ENCODE results near the gene CDH4. TPM values are rescaled to one million over a fixed set of nuclear protein-coding genes. Genes with fewer than 3 reads are reported as not detected.

CDH4 gene
- total RNA-seq, 1 donor from 2014 or later: not detected

DNA sequence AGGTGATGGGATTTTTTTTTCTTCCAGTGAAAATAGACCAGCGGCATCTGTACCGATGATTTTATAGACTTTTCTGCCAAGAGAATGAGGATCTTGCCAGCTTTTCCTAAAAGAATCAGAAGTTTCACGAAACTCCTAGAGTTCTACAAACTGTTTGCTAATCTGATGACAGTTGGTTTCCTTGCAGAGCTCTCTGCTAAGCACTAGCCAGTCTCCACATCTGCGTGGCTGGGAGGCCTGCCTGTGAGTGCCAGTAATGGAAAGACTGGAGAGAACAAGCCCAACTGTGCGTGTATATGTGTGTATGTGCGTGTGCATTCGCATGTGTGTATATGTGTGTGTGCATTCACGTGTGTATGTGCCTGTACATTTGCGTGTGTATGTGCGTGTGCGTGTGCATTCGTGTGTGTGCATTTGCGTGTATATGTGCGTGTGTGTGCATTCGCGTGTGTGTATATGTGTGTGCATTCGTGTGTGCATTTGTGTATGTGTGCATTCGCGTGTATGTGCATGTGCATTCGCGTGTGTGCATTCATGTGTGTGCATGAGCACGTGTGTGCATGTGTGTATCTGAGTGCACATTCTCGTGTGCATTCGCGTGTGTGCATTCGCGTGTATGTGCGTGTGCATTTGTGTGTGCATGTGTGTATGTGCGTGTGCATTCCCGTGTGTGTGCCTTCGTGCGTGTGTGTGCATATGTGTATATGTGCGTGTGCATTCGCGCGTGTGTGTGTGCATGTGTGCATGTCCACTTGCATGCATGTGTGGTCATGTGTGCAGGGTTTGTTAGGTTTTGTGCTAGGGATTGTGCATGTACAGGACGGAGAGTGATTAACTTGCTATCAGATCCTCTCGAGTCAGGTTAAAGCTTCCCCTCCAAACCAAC, 434.2 kb downstream of the CDH4 start:
- H3K27me3 Mint-ChIP-seq: no peaks in the 10 kb centered on the region
- no peaks in the 10 kb centered on the region for H3K36me3 Mint-ChIP-seq (ENCODE audit: low read depth)
- no peaks in the 10 kb centered on the region for H3K9me3 Mint-ChIP-seq
- intact Hi-C loops (cut with micrococcal nuclease): no loop called here
- H3K27ac Mint-ChIP-seq: no peak overlapping the region
- TF ChIP-seq, protein P1, sequence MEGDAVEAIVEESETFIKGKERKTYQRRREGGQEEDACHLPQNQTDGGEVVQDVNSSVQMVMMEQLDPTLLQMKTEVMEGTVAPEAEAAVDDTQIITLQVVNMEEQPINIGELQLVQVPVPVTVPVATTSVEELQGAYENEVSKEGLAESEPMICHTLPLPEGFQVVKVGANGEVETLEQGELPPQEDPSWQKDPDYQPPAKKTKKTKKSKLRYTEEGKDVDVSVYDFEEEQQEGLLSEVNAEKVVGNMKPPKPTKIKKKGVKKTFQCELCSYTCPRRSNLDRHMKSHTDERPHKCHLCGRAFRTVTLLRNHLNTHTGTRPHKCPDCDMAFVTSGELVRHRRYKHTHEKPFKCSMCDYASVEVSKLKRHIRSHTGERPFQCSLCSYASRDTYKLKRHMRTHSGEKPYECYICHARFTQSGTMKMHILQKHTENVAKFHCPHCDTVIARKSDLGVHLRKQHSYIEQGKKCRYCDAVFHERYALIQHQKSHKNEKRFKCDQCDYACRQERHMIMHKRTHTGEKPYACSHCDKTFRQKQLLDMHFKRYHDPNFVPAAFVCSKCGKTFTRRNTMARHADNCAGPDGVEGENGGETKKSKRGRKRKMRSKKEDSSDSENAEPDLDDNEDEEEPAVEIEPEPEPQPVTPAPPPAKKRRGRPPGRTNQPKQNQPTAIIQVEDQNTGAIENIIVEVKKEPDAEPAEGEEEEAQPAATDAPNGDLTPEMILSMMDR (IDR thresholded peaks at IDR 0.05): no peak
- no peak for DNase-seq
- no peaks in the 10 kb centered on the region for H3K4me1 Mint-ChIP-seq
- CTCF ChIA-PET: no interaction called here
- no peak for ATAC-seq (ENCODE audit: low read depth)
- no peak overlapping the region for H3K4me3 Mint-ChIP-seq
- POLR2A ChIA-PET: no interaction called here

DNA sequence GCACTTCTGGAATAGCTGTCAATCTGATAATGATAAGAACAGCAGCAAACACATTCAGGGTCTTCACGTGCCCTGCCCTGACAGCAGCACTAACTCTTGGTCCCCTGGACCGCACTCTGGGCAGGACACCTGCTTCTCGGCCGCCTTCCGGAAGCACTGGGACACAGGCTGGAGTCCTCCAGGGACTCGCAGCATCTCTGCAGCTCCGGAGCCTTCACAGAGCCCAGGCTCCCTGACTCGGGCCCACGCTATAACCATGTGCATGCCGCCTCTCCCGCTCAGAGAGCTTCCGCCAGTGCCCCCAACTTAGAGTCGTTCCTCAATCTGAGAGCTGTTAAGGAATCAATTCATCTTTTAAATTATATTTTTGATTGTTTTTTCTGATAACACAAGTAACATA, 436.4 kb downstream of the CDH4 start:
- TF ChIP-seq, protein P1 (IDR thresholded peaks at IDR 0.05): no peak
- ATAC-seq (ENCODE audit: low read depth) (no peak), DNase-seq (no peak)
- H3K36me3 Mint-ChIP-seq (ENCODE audit: low read depth): no peaks in the 10 kb centered on the region
- ChIA-PET CTCF (no interaction called here), POLR2A (no interaction called here)
- H3K9me3 Mint-ChIP-seq: no peaks in the 10 kb centered on the region
- no peak overlapping the region for H3K27ac Mint-ChIP-seq
- H3K27me3 Mint-ChIP-seq: no peaks in the 10 kb centered on the region
- intact Hi-C loops (cut with micrococcal nuclease): no loop called here
- H3K4me1 Mint-ChIP-seq: no peaks in the 10 kb centered on the region
- H3K4me3 Mint-ChIP-seq: no peak overlapping the region

DNA sequence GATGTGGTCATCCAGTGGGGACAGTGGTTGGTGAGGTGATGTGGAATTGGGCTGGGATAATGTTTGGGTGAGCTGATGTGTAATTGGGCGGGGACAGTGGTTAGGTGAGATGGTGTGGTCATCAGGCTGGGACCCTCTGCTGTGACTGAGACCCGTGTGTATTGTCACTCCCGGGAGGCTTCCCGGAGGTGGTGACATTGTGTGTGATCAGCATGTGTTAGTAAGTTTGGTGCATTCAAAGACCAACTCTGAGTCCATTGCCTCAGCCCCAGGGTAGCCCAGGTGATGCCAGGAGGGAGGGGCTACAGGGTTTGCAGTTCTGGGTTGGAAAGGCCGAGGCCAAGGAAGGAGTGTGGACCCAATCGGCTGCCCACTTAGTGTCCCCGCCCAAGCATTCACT, 438.1 kb downstream of the CDH4 start:
- no peak for DNase-seq
- Mint-ChIP-seq H3K27ac (no peak overlapping the region), H3K27me3 (no peaks in the 10 kb centered on the region), H3K4me3 (no peak overlapping the region), H3K4me1 (no peaks in the 10 kb centered on the region), H3K9me3 (no peaks in the 10 kb centered on the region), H3K36me3 (ENCODE audit: low read depth) (no peaks in the 10 kb centered on the region)
- no peak for ATAC-seq (ENCODE audit: low read depth)
- ChIA-PET CTCF (no interaction called here), POLR2A (no interaction called here)
- TF ChIP-seq, protein P1 (IDR thresholded peaks at IDR 0.05): no peak
- intact Hi-C loops (cut with micrococcal nuclease): no loop called here

DNA sequence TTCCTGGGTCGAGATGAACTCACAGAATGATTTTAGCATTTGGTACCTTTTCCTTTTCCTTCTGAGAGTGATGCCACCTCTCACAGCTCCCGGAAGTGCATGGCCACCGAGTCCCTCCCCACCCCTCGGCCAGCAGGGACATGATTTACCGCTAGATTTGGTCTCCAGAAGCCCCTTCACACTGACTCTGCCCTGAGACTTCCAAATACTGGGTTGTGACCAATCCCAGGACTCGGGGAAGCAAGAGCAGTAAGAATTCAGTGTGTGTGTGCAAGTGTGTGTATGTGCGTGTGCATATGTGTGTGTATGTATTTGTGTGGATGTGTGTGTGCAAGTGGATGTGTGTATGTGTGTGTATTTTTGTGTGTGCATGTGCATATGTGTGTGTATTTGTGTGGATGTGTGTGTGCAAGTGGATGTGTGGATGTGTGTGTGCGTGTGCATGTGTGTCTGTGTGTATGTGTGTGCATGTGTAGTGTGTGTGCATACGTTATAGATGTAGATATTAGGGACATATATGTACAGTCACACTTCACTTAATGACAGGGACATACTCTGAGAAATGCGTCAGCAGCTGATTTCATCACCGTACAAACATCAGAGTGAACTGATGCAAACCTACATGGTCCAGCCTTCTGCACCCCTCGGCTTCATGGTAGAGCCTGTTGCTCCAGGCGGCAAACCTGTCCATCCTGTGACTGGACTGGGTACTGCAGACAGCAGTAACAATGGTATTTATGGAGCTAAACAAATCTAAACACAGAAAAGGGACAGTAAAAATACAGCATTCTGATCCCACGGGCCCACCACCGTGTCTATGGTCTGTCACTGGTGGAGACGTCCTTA, 439.2 kb downstream of the CDH4 start:
- no peaks in the 10 kb centered on the region for H3K9me3 Mint-ChIP-seq
- ATAC-seq (ENCODE audit: low read depth) (no peak), DNase-seq (no peak)
- ChIA-PET POLR2A (no interaction called here), CTCF (no interaction called here)
- H3K4me1 Mint-ChIP-seq: no peaks in the 10 kb centered on the region
- H3K27me3 Mint-ChIP-seq: no peaks in the 10 kb centered on the region
- H3K36me3 Mint-ChIP-seq (ENCODE audit: low read depth): no peaks in the 10 kb centered on the region
- intact Hi-C loops (cut with micrococcal nuclease): no loop called here
- TF ChIP-seq, protein P1 (IDR thresholded peaks at IDR 0.05): no peak
- no peak overlapping the region for H3K4me3 Mint-ChIP-seq
- no peak overlapping the region for H3K27ac Mint-ChIP-seq

DNA sequence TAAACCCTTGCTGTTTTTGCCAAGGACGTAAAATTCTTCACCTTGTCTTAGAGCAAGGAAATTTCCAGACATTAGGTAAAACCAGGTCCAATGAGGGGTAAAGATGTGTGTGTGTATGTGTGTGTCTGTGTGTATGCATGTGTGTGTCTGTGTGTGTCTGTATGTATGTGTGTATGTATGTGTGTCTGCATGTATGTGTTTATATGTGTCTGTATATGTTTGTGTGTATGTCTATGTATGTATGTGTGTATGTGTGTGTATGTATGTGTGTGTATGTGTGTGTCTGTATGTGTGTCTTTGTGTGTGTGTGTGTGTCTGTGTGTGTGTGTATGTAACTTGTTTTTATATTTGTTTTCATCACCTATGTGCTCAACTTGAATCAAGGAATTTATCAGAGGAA, 439.9 kb downstream of the CDH4 start:
- Mint-ChIP-seq H3K9me3 (no peaks in the 10 kb centered on the region), H3K27ac (no peak overlapping the region), H3K27me3 (no peaks in the 10 kb centered on the region), H3K4me3 (no peak overlapping the region), H3K4me1 (no peaks in the 10 kb centered on the region), H3K36me3 (ENCODE audit: low read depth) (no peaks in the 10 kb centered on the region)
- ChIA-PET POLR2A (no interaction called here), CTCF (no interaction called here)
- no peak for ATAC-seq (ENCODE audit: low read depth)
- DNase-seq: no peak
- intact Hi-C loops (cut with micrococcal nuclease): no loop called here
- TF ChIP-seq, protein P1 (IDR thresholded peaks at IDR 0.05): no peak

Data from activated B cell treated with CpG ODN at 0.5 μM for 24 hours (primary cell).